GM18867 (cell line): Measurements from ENCODE around the gene CDCA4.

Experiments used
- ATAC-seq: cut with Tn5 transposase; IDR thresholded peaks from one replicate; pipeline ENCODE4 v1.9.1; 2021; ENCODE audit warnings: mild to moderate bottlenecking, moderate library complexity; ENCODE audit not compliant: unreplicated experiment

CDCA4 gene

GRCh38 chr14:104965561-104966231 is 55.2 kb downstream of the CDCA4 start:
- no peak for ATAC-seq

DNA sequence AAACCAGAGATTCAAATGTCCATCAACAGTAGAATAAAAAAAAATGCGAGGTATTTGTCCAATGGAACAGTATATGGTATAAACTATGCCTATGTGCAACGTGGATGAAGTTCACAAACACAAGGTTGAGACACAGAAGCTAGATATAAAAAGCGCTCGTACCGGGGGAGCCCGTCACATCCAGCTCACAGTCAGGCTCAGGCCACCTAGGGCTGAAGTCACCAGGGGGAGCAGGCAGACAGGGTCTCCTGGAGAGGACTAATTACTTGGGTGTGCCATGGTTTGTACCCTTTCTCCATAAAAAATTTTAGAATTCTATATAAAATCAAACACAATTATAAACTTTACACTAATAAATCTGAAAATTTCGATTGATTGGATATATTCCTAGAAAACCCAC is 56.3 kb downstream of the CDCA4 start:
- ATAC-seq: no peak
